ENCODE data around the gene UBE2E3. TPM values are rescaled to one million over a fixed set of nuclear protein-coding genes. Genes with fewer than 3 reads are reported as not detected.
A peak's percentile ranks its signal among the peaks of the same experiment; 100 is the strongest.

The UBE2E3 gene
- total and polyA plus RNA-seq, 2 of the 4 experiments (the other 2 are of a cell fraction): 106 to 114 TPM

DNA sequence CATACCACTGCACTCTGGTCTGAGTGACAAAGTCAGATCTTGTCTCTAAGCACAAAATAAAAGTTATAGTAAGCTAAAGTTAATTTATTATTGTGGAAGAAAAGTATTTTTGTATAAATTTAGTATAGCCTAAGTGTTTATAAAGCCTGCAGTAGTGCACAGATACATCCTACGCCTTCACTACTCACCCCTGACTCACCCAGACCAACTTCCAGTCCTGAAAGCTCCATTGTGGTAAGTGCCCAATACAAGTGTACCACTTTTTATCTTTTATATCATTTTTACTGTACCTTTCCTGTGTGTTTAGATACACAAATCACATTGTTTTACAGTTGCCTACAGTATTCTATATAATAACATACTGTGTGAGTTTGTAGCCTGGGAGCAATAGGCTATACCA lies 57.5 kb downstream of the UBE2E3 start:
- Histone ChIP-seq H2AFZ (replicated peaks; ENCODE audit: low read length, poor library complexity) (no peak overlapping the region), H3K56ac (ENCODE audit: extremely low read depth, insufficient read depth, low read length) (no peak overlapping the region; the same call in 1 of the 2 replicates), H3K9ac (ENCODE audit: low read depth, low read length) (no peak overlapping the region), H3K4me2 (ENCODE audit: low read depth, low read length) (peak overlapping the region; percentile 37; the same call in 1 of the 2 replicates), H3K4me1 (ENCODE audit: control insufficient read depth, insufficient read depth, low read length) (peaks cover 5% of the 10 kb centered on the region), H3K9me1 (ENCODE audit: insufficient read depth, low read length) (peaks cover 9% of the 10 kb centered on the region), H3K9me3 (ENCODE audit: control insufficient read depth, insufficient read depth, low read length) (no peaks in the 10 kb centered on the region), H2AK9ac (replicated peaks; ENCODE audit: low read depth, low read length, poor library complexity) (no peak overlapping the region), H3K27me3 (ENCODE audit: control insufficient read depth, insufficient read depth, low read length) (no peaks in the 10 kb centered on the region), H4K91ac (ENCODE audit: insufficient read depth, low read depth, low read length) (no peak overlapping the region), H3K14ac (replicated peaks; ENCODE audit: low read depth, low read length) (peak overlapping the region; percentile 42; the same call in 1 of the 2 replicates), H4K8ac (ENCODE audit: low read depth in 2 of 2, low read length in 2 of 2) (peak overlapping the region; percentile 20 to 39; a peak in 1 of 4 replicates), H3K18ac (ENCODE audit: low read depth, low read length) (peak overlapping the region; percentile 34; the same call in 1 of the 2 replicates), H3K4ac (ENCODE audit: low read depth, low read length) (peak overlapping the region; percentile 36; the same call in 1 of the 2 replicates), H2BK20ac (ENCODE audit: low read depth, low read length) (peak overlapping the region; percentile 39; the same call in 1 of the 2 replicates), H2BK5ac (ENCODE audit: low read depth, low read length, poor library complexity, severe bottlenecking) (peak overlapping the region; percentile 89), H4K5ac (ENCODE audit: low read depth, low read length) (no peak overlapping the region), H2BK15ac (ENCODE audit: low read depth, low read length) (peak overlapping the region; percentile 26; the same call in 1 of the 3 replicates), H3K27ac (ENCODE audit: insufficient read depth, low read length) (no peak overlapping the region), H3K36me3 (ENCODE audit: control insufficient read depth, insufficient read depth, low read length) (no peaks in the 10 kb centered on the region), H4K20me1 (ENCODE audit: insufficient read depth, low read length) (peaks cover 17% of the 10 kb centered on the region; the same call in 1 of the 2 replicates), H3K79me1 (ENCODE audit: low read depth in 1 of 2, low read length in 2 of 2) (peaks cover 13 to 42% of the 10 kb centered on the region in 2 experiments), H3K23ac (ENCODE audit: low read depth, low read length) (no peak overlapping the region), H2BK120ac (ENCODE audit: low read depth, low read length) (peak overlapping the region; percentile 36; the same call in 1 of the 2 replicates), H3K4me3 (ENCODE audit: insufficient read depth, low read depth, low read length) (no peak overlapping the region), H2AK5ac (ENCODE audit: low read depth, low read length) (no peak overlapping the region; the same call in 1 of the 2 replicates)
- dilution Hi-C loops (cut with HindIII; ENCODE audit: low sequenced_read_pairs, unreplicated experiment) (no loop called here), in situ Hi-C loops (cut with MboI; ENCODE audit: low sequenced_read_pairs) (no loop called here), intact Hi-C loops (cut with micrococcal nuclease) (no loop called here)
- BruUV-seq (replicated peaks): no TSS peak
- ChIA-PET POLR2A (ENCODE audit: unreplicated experiment) (no interaction called here), CTCF (interaction anchor here (0.7 to 1.3 kb wide), 3 partner anchors 10 to 17 kb away, joined by 3 to 4 read pairs (median 3); no protein-coding TSS in a partner anchor)
- ATAC-seq (ENCODE audit: low read depth) (peak; percentile 88), DNase-seq (peak; percentile 90)
- TF ChIP-seq, protein P1, sequence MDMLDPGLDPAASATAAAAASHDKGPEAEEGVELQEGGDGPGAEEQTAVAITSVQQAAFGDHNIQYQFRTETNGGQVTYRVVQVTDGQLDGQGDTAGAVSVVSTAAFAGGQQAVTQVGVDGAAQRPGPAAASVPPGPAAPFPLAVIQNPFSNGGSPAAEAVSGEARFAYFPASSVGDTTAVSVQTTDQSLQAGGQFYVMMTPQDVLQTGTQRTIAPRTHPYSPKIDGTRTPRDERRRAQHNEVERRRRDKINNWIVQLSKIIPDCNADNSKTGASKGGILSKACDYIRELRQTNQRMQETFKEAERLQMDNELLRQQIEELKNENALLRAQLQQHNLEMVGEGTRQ (IDR thresholded peaks at IDR 0.05; ENCODE audit: low read depth, low read length): no peak
- TF ChIP-seq, protein P2, sequence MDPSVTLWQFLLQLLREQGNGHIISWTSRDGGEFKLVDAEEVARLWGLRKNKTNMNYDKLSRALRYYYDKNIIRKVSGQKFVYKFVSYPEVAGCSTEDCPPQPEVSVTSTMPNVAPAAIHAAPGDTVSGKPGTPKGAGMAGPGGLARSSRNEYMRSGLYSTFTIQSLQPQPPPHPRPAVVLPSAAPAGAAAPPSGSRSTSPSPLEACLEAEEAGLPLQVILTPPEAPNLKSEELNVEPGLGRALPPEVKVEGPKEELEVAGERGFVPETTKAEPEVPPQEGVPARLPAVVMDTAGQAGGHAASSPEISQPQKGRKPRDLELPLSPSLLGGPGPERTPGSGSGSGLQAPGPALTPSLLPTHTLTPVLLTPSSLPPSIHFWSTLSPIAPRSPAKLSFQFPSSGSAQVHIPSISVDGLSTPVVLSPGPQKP (IDR thresholded peaks at IDR 0.05; ENCODE audit: borderline replicate concordance, low read depth, low read length): no peak
- TF ChIP-seq CEBPB (IDR thresholded peaks at IDR 0.05; ENCODE audit: low read depth, low read length): no peak
- TF ChIP-seq POLR2A (IDR thresholded peaks at IDR 0.05; ENCODE audit: low read depth, low read length): no peak
- no peak for TF ChIP-seq RFX5 (IDR thresholded peaks at IDR 0.05; ENCODE audit: low read depth, low read length)
- TF ChIP-seq, protein P3, sequence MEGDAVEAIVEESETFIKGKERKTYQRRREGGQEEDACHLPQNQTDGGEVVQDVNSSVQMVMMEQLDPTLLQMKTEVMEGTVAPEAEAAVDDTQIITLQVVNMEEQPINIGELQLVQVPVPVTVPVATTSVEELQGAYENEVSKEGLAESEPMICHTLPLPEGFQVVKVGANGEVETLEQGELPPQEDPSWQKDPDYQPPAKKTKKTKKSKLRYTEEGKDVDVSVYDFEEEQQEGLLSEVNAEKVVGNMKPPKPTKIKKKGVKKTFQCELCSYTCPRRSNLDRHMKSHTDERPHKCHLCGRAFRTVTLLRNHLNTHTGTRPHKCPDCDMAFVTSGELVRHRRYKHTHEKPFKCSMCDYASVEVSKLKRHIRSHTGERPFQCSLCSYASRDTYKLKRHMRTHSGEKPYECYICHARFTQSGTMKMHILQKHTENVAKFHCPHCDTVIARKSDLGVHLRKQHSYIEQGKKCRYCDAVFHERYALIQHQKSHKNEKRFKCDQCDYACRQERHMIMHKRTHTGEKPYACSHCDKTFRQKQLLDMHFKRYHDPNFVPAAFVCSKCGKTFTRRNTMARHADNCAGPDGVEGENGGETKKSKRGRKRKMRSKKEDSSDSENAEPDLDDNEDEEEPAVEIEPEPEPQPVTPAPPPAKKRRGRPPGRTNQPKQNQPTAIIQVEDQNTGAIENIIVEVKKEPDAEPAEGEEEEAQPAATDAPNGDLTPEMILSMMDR (conservative IDR thresholded peaks at IDR 0.05; ENCODE audit: low read depth, low read length): no peak
- TF ChIP-seq NFE2L2 (IDR thresholded peaks at IDR 0.05; ENCODE audit: low read depth, low read length): no peak
- no peak for TF ChIP-seq RAD21 (IDR thresholded peaks at IDR 0.05; ENCODE audit: low read length)
- TF ChIP-seq RCOR1 (IDR thresholded peaks at IDR 0.05; ENCODE audit: insufficient replicate concordance, low read length): no peak
- no peak for TF ChIP-seq FOS (IDR thresholded peaks at IDR 0.05; ENCODE audit: low read depth, low read length)
- TF ChIP-seq MAFK (IDR thresholded peaks at IDR 0.05; ENCODE audit: low read depth, low read length): no peak
- no peak for TF ChIP-seq MAZ (IDR thresholded peaks at IDR 0.05; ENCODE audit: borderline replicate concordance, low read depth, low read length)
- no peak for TF ChIP-seq SMC3 (IDR thresholded peaks at IDR 0.05; ENCODE audit: low read depth, low read length)
- TF ChIP-seq MXI1 (IDR thresholded peaks at IDR 0.05; ENCODE audit: borderline replicate concordance, low read depth, low read length): no peak
- TF ChIP-seq BHLHE40 (IDR thresholded peaks at IDR 0.05; ENCODE audit: low read depth, low read length): no peak
- no CpG with 5 or more reads among the region's 1 CpG for WGBS, 2 experiments (ENCODE audit: extremely low coverage in 2 of 2, insufficient read length in 1 of 2)
